ENCODE data around the gene MSANTD3.
"Not testable (repeated sequence)": the region's sequence is repeated elsewhere in the genome, so short reads cannot be mapped to it uniquely, and the experiment has no call there.

Gene MSANTD3, protein sequence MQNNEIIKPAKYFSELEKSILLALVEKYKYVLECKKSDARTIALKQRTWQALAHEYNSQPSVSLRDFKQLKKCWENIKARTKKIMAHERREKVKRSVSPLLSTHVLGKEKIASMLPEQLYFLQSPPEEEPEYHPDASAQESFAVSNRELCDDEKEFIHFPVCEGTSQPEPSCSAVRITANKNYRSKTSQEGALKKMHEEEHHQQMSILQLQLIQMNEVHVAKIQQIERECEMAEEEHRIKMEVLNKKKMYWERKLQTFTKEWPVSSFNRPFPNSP

GRCh38 chr9:100426530-100427365 lies at the start of gene MSANTD3:
MSANTD3 (plus strand) TSS chr9:100427143; CDS start chr9:100441939, 14,796 bp downstream.
- peaks cover 12 to 15% of the 10 kb centered on the region in 2 experiments for H3K4me1 ChIP-seq (ENCODE audit: control insufficient read depth in 1 of 2, insufficient read depth in 1 of 2, low read depth in 1 of 2, low read length in 1 of 2)
- H3K9me3 ChIP-seq: no peaks in the 10 kb centered on the region
- peaks cover 24% of the 10 kb centered on the region for H3K27me3 ChIP-seq
- no peak within 1 kb of the TSS for H3K27ac ChIP-seq
- TF ChIP-seq, protein P1, sequence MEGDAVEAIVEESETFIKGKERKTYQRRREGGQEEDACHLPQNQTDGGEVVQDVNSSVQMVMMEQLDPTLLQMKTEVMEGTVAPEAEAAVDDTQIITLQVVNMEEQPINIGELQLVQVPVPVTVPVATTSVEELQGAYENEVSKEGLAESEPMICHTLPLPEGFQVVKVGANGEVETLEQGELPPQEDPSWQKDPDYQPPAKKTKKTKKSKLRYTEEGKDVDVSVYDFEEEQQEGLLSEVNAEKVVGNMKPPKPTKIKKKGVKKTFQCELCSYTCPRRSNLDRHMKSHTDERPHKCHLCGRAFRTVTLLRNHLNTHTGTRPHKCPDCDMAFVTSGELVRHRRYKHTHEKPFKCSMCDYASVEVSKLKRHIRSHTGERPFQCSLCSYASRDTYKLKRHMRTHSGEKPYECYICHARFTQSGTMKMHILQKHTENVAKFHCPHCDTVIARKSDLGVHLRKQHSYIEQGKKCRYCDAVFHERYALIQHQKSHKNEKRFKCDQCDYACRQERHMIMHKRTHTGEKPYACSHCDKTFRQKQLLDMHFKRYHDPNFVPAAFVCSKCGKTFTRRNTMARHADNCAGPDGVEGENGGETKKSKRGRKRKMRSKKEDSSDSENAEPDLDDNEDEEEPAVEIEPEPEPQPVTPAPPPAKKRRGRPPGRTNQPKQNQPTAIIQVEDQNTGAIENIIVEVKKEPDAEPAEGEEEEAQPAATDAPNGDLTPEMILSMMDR (IDR thresholded peaks at IDR 0.05): no peak
- H3K4me3 ChIP-seq (ENCODE audit: low read depth in 1 of 2, low read length in 1 of 2): peak within 1 kb of the TSS; percentile 60 to 68
- H3K36me3 ChIP-seq: no peaks in the 10 kb centered on the region

DNA sequence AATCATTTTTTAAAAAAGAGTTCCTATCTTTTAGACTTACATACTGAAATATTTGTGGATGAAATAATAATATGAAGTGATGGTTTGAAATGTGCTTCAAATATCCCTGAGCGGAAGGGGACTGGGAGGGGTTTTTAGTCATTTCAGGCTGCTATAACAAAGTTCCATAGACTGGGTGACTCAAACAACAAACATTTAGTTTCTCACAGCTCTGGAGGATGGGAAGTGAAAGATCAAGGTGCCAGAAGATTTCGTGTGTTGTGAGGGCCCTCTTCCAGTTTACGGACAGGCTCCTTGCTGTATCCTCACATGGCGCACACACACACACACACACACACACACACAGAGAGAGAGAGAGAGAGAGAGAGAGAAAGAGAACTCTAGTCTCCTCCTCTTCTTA lies 47.1 kb upstream of the MSANTD3 start:
- H3K27me3 ChIP-seq: no peaks in the 10 kb centered on the region
- TF ChIP-seq, protein P1 (IDR thresholded peaks at IDR 0.05): no peak
- no peaks in the 10 kb centered on the region for H3K9me3 ChIP-seq

GRCh38 chr9:100392989-100393388 lies 34.0 kb upstream of the MSANTD3 start:
- not testable (repeated sequence) for H3K27ac ChIP-seq; H3K4me3 ChIP-seq (ENCODE audit: low read depth in 1 of 2, low read length in 1 of 2); H3K9me3 ChIP-seq; H3K27me3 ChIP-seq; H3K36me3 ChIP-seq
- H3K4me1 ChIP-seq (ENCODE audit: control insufficient read depth in 1 of 2, insufficient read depth in 1 of 2, low read depth in 1 of 2, low read length in 1 of 2): peaks cover 26 to 40% of the 10 kb centered on the region in 2 experiments

More for the DNA sequence above, 47.1 kb upstream of the MSANTD3 start:
- H3K4me3 ChIP-seq (ENCODE audit: low read depth in 1 of 2, low read length in 1 of 2): no peak overlapping the region
- no peaks in the 10 kb centered on the region for H3K36me3 ChIP-seq
- no peaks in the 10 kb centered on the region for H3K4me1 ChIP-seq (ENCODE audit: control insufficient read depth in 1 of 2, insufficient read depth in 1 of 2, low read depth in 1 of 2, low read length in 1 of 2)
- H3K27ac ChIP-seq: no peak overlapping the region

DNA sequence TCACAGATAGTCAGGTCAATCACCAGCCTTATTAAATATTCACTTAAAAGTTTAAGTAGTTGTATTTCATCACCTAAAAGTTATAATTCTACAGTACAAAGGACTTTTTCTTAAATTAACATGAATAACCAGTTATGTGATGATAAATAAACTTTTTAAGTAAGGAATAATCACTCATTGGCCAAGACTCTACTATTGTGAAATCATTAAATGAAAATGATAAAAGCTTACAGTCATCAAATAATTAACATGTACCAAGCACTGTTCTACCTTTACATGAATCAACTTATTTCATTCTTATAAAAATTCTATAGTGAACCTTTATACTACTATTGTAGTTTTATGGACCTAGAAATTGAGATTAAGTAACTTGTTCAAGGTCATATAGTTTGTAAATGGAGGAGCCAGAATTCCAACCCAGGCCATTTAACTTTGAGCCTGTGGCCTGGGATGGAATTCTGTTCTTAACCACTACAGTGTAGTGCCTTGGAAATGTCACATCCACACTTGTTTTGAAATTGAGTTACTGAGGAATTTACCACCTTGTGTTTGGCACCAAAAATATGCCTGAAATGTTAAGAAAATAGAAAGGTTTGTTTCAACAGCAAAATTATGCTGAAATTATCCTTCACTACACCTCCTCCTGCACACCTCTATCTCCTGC lies 32.8 kb upstream of the MSANTD3 start:
- H3K4me1 ChIP-seq (ENCODE audit: control insufficient read depth in 1 of 2, insufficient read depth in 1 of 2, low read depth in 1 of 2, low read length in 1 of 2): peaks cover 25 to 34% of the 10 kb centered on the region in 2 experiments
- TF ChIP-seq, protein P1 (IDR thresholded peaks at IDR 0.05): no peak
- H3K27ac ChIP-seq: no peak overlapping the region
- no peaks in the 10 kb centered on the region for H3K36me3 ChIP-seq
- H3K27me3 ChIP-seq: no peaks in the 10 kb centered on the region
- H3K9me3 ChIP-seq: no peaks in the 10 kb centered on the region
- no peak overlapping the region for H3K4me3 ChIP-seq (ENCODE audit: low read depth in 1 of 2, low read length in 1 of 2)

DNA sequence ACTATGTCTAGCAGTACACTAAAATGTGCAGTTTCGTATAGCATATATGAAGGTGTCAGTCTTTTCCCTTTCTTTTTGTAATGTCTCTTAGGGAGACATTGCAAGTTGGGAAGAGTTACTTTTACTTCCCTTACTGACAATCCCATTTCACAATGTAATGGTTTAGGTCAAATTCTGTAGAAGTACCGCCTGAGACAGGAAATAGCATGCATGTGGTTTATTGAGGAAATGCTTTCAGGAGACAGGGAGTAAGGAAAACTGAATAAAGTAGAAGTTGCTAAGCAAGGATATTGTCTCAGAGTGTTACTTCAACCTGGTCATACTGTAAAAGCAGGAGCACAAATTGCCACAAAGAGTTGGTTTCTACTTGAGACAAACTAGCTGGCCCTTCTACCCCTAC lies 32.1 kb upstream of the MSANTD3 start:
- H3K36me3 ChIP-seq: no peaks in the 10 kb centered on the region
- H3K4me1 ChIP-seq (ENCODE audit: control insufficient read depth in 1 of 2, insufficient read depth in 1 of 2, low read depth in 1 of 2, low read length in 1 of 2): peaks cover 19 to 28% of the 10 kb centered on the region in 2 experiments
- H3K27me3 ChIP-seq: no peaks in the 10 kb centered on the region
- peak overlapping the region; percentile 19 for H3K27ac ChIP-seq
- TF ChIP-seq, protein P1 (IDR thresholded peaks at IDR 0.05): no peak
- no peak overlapping the region for H3K4me3 ChIP-seq (ENCODE audit: low read depth in 1 of 2, low read length in 1 of 2)
- H3K9me3 ChIP-seq: no peaks in the 10 kb centered on the region

Measured in neutrophil (primary cell).